Left ventricle myocardium inferior (tissue), 1 donor: Measurements from ENCODE around the gene NUDT14. TPM values are rescaled to one million over a fixed set of nuclear protein-coding genes. Genes with fewer than 3 reads are reported as not detected.

Experiments used
- DNase-seq: peaks from one replicate; pipeline ENCODE4 v3.0.0-alpha.2; 2020
- H3K27ac ChIP-seq: fragments of 200-600 bp; replicated peaks from 2 replicates; pipeline ENCODE4 v1.8.0; 2021
- H3K27me3 ChIP-seq: fragments of 200-600 bp; 2 replicates; pipeline ENCODE4 v1.8.0; 2021; ENCODE audit warnings: low read depth
- H3K36me3 ChIP-seq: fragments of 200-600 bp; 2 replicates; pipeline ENCODE4 v1.8.0; 2021
- H3K4me1 ChIP-seq: fragments of 200-600 bp; 2 replicates; pipeline ENCODE4 v1.8.0; 2021
- H3K4me3 ChIP-seq: fragments of 200-600 bp; 2 replicates; pipeline ENCODE4 v1.8.0; 2021; ENCODE audit warnings: mild to moderate bottlenecking, moderate library complexity
- H3K9me3 ChIP-seq: fragments of 200-600 bp; replicated peaks from 2 replicates; pipeline ENCODE4 v1.8.0; 2021
- intact Hi-C: fragments of 100-400 bp; cut with micrococcal nuclease; formaldehyde crosslinking; loops from one replicate; pipeline ENCODE4 v1.11.0; 2022
- microRNA-seq: library from miRNA; unstranded; fragments of <30 nt; microRNA quantifications from one replicate; pipeline ENCODE4 v1.2.0, GENCODE V29; 2020
- total RNA-seq: library from RNA; stranded (reverse); fragmentation: NEBNext Ultra II Directional; extraction: Animal tissue kit (Norgen Biotek cat#: 25700); gene quantifications from one replicate; pipeline ENCODE4 v1.2.1, GENCODE V29; 2021
- TF ChIP-seq, protein P1 (sequence below): fragments of 200-600 bp; IDR thresholded peaks from 2 replicates; pipeline ENCODE4 v1.8.0; 2021; ENCODE audit warnings: antibody characterized with exemption, mild to moderate bottlenecking, borderline replicate concordance
- donor health status: DM: no; HTN: yes; CAD: no; lungs with severe emphysema.

The NUDT14 gene
- total RNA-seq, 1 donor from 2014 or later, result 22.9 TPM

DNA sequence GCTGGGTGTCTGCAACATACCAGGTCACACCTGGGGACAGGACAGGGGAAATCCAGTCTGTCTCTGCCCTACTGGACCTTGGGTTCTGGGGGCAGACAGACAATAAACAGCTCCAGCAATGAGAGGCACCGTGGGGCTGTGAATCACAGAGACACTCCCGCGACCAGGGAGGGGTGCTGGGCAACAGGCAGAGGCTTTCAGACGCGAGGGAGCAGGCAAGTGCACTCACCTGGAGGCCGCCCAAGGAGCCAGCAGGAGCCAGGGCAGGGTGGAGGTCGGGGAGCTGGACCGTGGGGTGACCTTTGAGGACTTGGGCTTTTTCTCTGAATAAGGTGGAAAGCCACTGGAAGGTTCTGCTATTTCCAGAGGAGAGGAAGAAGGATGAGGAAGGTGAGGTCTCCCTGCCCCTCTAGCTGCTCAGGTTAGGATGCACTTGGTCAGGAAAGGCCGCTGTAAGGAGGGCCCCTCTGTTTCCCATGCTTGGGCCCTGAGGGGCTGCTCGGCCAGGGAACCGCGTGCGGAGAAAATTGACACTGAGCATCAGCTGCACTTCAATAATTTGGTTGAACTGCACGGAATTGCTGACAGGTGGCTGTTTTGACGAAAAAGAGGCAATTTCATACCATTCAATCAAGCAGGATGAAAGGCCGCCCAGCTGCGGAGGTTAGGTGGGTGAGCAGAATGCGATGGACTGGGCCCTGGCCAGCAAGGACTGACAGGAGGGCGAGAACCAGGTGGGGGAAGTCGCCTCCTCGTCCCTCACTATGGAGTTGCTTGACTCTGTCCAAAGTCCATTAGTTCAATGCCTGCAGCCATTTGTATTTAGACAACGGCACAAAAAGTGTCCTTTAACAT is 54.8 kb downstream of the NUDT14 start:
- Histone ChIP-seq H3K4me3 (no peak overlapping the region), H3K27me3 (peaks cover 47% of the 10 kb centered on the region), H3K9me3 (peaks cover 35% of the 10 kb centered on the region), H3K27ac (no peak overlapping the region), H3K36me3 (no peaks in the 10 kb centered on the region), H3K4me1 (no peaks in the 10 kb centered on the region)
- intact Hi-C loops, result no loop called here
- TF ChIP-seq, protein P1, sequence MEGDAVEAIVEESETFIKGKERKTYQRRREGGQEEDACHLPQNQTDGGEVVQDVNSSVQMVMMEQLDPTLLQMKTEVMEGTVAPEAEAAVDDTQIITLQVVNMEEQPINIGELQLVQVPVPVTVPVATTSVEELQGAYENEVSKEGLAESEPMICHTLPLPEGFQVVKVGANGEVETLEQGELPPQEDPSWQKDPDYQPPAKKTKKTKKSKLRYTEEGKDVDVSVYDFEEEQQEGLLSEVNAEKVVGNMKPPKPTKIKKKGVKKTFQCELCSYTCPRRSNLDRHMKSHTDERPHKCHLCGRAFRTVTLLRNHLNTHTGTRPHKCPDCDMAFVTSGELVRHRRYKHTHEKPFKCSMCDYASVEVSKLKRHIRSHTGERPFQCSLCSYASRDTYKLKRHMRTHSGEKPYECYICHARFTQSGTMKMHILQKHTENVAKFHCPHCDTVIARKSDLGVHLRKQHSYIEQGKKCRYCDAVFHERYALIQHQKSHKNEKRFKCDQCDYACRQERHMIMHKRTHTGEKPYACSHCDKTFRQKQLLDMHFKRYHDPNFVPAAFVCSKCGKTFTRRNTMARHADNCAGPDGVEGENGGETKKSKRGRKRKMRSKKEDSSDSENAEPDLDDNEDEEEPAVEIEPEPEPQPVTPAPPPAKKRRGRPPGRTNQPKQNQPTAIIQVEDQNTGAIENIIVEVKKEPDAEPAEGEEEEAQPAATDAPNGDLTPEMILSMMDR, result no peak
- no peak for DNase-seq

DNA sequence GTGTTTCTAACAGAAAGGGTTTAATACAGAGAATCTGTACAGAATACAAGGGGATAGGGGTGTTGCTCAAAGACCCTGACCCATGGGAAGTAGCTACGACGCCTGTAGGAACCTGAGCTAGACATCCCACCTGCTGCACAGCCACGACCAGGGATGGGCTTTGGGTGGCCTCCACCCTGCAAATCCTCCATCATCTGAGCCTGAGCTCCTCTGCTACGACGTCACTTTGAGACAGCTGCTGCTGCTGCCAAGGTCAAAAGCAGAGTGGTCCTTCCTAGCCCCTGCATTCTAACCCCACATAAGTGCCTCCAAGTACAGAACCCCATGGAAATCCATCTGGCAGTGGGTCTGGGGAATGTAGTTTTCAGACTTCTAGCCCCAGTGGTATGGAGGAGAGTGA is 56.3 kb downstream of the NUDT14 start:
- Histone ChIP-seq H3K9me3 (peaks cover 30% of the 10 kb centered on the region), H3K27me3 (peaks cover 47% of the 10 kb centered on the region), H3K36me3 (no peaks in the 10 kb centered on the region), H3K27ac (no peak overlapping the region), H3K4me1 (no peaks in the 10 kb centered on the region), H3K4me3 (no peak overlapping the region)
- intact Hi-C loops, result no loop called here
- no peak for DNase-seq
- TF ChIP-seq, protein P1, result no peak

DNA sequence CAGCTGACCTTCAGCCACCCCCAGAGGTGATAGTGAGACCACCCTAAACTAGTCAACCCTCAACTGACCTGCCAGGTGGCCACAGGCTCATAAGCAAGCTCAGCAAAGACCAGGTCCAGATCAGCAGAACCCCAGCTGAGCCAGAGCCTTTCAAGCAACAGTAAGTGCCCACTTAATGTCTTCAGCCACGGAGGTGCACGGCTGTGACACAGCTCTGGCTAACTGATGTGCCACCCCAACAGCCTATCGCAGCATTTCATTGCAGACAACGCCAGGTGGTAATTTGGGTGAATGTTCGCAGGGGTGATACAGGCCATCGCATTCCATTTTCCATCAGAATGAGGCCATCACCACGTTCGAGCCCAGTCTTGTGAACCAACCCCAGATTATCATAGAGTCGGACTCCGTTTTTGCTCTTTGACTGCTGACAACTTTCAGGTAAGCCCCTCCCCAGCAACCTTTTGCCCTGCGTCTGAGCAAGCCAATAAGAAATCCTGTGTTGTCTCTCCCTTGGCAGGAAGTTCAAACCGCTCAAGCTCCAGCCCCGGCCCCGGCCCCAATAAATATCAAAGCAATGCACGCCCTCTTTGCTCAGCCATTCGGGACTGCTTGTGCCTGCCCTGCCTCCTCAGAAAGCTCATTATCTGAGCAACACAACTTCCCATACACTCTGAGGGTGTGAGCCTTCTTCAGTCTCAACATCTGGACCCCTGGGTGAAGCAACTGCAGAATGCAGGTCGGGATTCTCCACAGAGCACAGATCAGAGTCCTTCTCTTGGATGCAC is 56.9 kb downstream of the NUDT14 start:
- peaks cover 30% of the 10 kb centered on the region for H3K9me3 ChIP-seq
- TF ChIP-seq, protein P1, result no peak
- peaks cover 47% of the 10 kb centered on the region for H3K27me3 ChIP-seq
- H3K4me1 ChIP-seq, result no peaks in the 10 kb centered on the region
- intact Hi-C loops, result no loop called here
- no peaks in the 10 kb centered on the region for H3K36me3 ChIP-seq
- no peak for DNase-seq
- H3K27ac ChIP-seq, result no peak overlapping the region
- H3K4me3 ChIP-seq, result no peak overlapping the region

DNA sequence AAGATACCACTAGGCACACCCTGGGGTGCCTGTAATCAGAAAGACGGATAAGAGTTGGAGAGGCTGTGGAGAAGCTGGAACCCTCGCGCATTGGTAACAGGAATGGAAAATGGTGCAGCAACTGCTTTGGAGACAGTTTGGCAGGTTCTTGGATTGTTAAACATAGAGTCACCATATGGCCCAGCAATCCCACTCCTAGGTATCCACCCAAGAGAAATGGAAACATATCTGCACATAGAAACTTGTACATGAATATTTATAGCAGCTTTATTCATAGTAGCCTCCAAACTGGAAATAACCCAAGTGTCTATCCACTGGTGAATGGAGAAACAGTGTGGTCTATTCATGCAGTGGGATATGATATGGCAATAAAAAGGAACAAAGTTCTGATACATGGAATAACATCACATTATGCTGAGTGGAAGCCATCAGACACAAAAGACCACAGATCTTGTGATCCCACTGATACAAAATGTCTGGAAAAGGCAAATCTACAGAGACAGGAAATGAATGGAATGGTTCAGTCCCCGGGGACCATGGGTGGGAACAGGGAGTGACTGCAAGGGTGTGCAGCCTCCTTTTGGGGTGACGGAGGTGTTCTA is 57.9 kb downstream of the NUDT14 start:
- intact Hi-C loops, result no loop called here
- H3K36me3 ChIP-seq, result no peaks in the 10 kb centered on the region
- TF ChIP-seq, protein P1, result no peak
- H3K4me1 ChIP-seq, result no peaks in the 10 kb centered on the region
- H3K4me3 ChIP-seq, result no peak overlapping the region
- H3K27ac ChIP-seq, result no peak overlapping the region
- H3K27me3 ChIP-seq, result peaks cover 46% of the 10 kb centered on the region
- peaks cover 33% of the 10 kb centered on the region for H3K9me3 ChIP-seq
- DNase-seq, result no peak

Small RNA genes within 50 kb of the gene (microRNA-seq; reads per million reads assigned to microRNA genes)
- gene MIR6765, result not detected

Other genes starting within 250 kb of the NUDT14 start
- gene AHNAK2, start 202.9 kb downstream of the NUDT14 start, total RNA-seq, result 2.5 TPM
- gene CLBA1, start 195.5 kb downstream of the NUDT14 start, total RNA-seq, result 2.4 TPM
- 2.0 TPM for gene CDCA4, start 160.2 kb downstream of the NUDT14 start, total RNA-seq
- 1.0 TPM for gene GPR132, start 115.9 kb downstream of the NUDT14 start, total RNA-seq
- 26.1 TPM for gene JAG2, start 12.5 kb downstream of the NUDT14 start, total RNA-seq
- gene BTBD6, start 67.2 kb upstream of the NUDT14 start, total RNA-seq, result 45.3 TPM
- gene BRF1, start 119.7 kb upstream of the NUDT14 start, total RNA-seq, result 19.8 TPM
- gene PACS2, start 133.4 kb upstream of the NUDT14 start, total RNA-seq, result 64.0 TPM
- 0.99 TPM for gene TEX22, start 217.2 kb upstream of the NUDT14 start, total RNA-seq
- 192 TPM for gene MTA1, start 238.5 kb upstream of the NUDT14 start, total RNA-seq